Lower leg skin (tissue), 4 donors: ENCODE data around the gene PGM5. TPM values are rescaled to one million over a fixed set of nuclear protein-coding genes. Genes with fewer than 3 reads are reported as not detected.

Experiments used
- DNase-seq, 2 donors: peaks; one replicate each; pipeline ENCODE4 v3.0.0-alpha.2; 2019; ENCODE audit warnings: low spot score in 2 of 2
- H3K4me3 ChIP-seq: fragments of 200-600 bp; sonication (generic); 2 replicates; pipeline ENCODE4 v1.5.1; 2017; ENCODE audit warnings: mild to moderate bottlenecking, low read depth; ENCODE audit not compliant: poor library complexity, severe bottlenecking
- POLR2A ChIP-seq, 2 donors: fragments of 450-650 bp; IDR thresholded peaks; one replicate each; pipeline ENCODE4 v1.6.1; 2016 to 2017; ENCODE audit warnings: antibody characterized with exemption in 2 of 2, mild to moderate bottlenecking in 1 of 2, moderate library complexity in 1 of 2
- WGBS, 2 donors: methylation state at CpG; one replicate each; pipeline ENCODE4 v1.1.5; 2018; 5-methylcytosine and 5-hydroxymethylcytosine counted together
- intact Hi-C: fragments of 100-400 bp; cut with DNase I; formaldehyde crosslinking; loops from one replicate; pipeline ENCODE4 v1.15.0; 2023; ENCODE audit warnings: low total_unique reads
- total RNA-seq, 4 donors: library from RNA; depleted of rRNA; stranded (reverse); fragments of >200 nt; gene quantifications; one replicate each; pipeline ENCODE4 v1.1.0, GENCODE V29; 2016
- TF ChIP-seq, protein P1 (sequence below), 3 donors: fragments of 450-650 bp; IDR thresholded peaks; one replicate each; pipeline ENCODE4 v1.5.1; 2016; ENCODE audit warnings: antibody characterized with exemption in 3 of 3, mild to moderate bottlenecking in 3 of 3, moderate library complexity in 2 of 3

The PGM5 gene
- total RNA-seq, 4 donors from 2014 or later, result 7.3 to 16.8 (median 8.7) TPM

DNA sequence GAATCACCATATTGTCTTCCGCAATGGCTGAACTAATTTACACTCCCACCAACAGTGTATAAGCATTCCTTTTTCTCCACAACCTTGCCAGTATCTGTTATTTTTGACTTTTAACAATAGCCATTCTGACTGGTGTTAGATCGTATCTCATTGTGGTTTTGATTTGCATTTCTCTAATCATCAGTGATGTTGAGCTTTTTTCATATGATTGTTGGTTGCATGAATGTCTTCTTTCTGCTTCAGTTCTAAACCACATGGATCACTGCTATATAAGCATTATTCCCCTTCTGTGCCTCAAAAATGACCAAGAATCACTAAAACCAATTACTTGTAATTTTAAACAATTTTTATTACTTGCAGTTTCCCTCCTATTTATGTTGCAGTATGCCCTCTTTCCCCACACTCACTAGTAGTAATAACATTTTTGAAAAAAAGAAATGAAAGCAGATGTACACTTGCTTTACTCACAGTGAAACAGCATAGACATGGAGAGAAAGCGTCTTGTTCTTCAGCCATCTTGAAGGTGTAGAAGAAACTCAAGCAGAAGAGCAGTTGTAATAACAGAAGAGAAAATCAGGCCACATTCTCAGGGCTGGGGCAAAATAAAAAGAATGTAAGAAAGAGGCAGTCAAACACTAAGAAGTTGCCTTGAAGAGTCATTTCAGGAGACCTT is 188.8 kb downstream of the PGM5 start:
- no peak for TF ChIP-seq POLR2A (IDR thresholded peaks at IDR 0.05)
- TF ChIP-seq, protein P1, sequence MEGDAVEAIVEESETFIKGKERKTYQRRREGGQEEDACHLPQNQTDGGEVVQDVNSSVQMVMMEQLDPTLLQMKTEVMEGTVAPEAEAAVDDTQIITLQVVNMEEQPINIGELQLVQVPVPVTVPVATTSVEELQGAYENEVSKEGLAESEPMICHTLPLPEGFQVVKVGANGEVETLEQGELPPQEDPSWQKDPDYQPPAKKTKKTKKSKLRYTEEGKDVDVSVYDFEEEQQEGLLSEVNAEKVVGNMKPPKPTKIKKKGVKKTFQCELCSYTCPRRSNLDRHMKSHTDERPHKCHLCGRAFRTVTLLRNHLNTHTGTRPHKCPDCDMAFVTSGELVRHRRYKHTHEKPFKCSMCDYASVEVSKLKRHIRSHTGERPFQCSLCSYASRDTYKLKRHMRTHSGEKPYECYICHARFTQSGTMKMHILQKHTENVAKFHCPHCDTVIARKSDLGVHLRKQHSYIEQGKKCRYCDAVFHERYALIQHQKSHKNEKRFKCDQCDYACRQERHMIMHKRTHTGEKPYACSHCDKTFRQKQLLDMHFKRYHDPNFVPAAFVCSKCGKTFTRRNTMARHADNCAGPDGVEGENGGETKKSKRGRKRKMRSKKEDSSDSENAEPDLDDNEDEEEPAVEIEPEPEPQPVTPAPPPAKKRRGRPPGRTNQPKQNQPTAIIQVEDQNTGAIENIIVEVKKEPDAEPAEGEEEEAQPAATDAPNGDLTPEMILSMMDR (IDR thresholded peaks at IDR 0.05), result no peak
- H3K4me3 ChIP-seq, result no peak overlapping the region
- intact Hi-C loops, result no loop called here
- no peak for DNase-seq
- WGBS, 2 donors, result 83 to 92% methylated on average over 3 of the region's 3 CpGs

GRCh38 chr9:68546596-68547390 is 190.4 kb downstream of the PGM5 start:
- WGBS, 2 donors, result 70 to 75% methylated on average over 6 of the region's 6 CpGs
- no peak for DNase-seq
- intact Hi-C loops, result no loop called here
- H3K4me3 ChIP-seq, result no peak overlapping the region
- no peak for TF ChIP-seq POLR2A (IDR thresholded peaks at IDR 0.05)
- TF ChIP-seq, protein P1 (IDR thresholded peaks at IDR 0.05), result no peak

DNA sequence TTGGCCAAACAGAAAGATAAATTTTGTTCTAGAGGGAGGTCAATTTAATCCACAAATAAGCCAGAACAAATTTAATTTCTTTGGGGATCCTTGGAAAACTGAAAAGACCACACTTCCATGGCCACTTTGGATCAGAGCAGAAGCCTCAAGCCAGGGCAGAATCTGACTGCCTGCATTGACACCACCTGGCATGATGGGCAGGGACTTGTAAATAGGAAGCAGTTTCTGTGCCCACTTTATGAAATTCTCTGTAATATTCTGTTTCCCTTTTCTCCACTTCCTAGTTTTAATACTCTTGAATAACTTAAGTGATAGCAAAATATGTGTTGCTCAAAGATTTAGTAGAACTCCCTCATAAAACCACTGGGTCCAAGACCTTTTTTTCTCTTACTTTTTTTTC is 191.0 kb downstream of the PGM5 start:
- no peak overlapping the region for H3K4me3 ChIP-seq
- intact Hi-C loops, result no loop called here
- no peak for TF ChIP-seq POLR2A (IDR thresholded peaks at IDR 0.05)
- TF ChIP-seq, protein P1 (IDR thresholded peaks at IDR 0.05), result no peak
- no peak for DNase-seq

DNA sequence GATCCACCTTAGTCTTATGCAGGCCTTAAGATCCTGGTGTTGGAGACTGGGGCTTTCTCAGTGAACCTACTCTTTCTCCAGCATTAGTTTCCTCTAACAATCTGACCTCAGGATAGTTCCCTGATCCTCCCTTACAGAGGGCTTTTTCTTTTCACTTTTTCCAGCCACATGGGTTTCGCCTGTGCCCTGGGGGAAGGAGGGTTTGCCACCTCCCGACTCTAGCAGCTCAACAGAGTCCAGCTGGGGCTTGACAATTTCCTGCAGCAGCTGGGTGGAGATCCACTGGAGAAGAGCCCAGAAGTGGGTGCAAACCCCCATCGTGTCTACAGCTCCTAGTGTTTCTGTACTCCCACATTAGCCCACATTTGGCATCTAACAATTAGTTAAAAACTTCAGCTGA is 191.8 kb downstream of the PGM5 start:
- DNase-seq, result no peak
- WGBS, 2 donors, result 21 to 26% methylated on average over 3 of the region's 3 CpGs
- TF ChIP-seq, protein P1 (IDR thresholded peaks at IDR 0.05), result no peak
- no peak for TF ChIP-seq POLR2A (IDR thresholded peaks at IDR 0.05)
- H3K4me3 ChIP-seq, result no peak overlapping the region
- intact Hi-C loops, result no loop called here

- 40 to 52% methylated on average over 4 of the region's 4 CpGs for WGBS, 2 donors
- H3K4me3 ChIP-seq, result no peak overlapping the region
- TF ChIP-seq POLR2A (IDR thresholded peaks at IDR 0.05), result no peak
- TF ChIP-seq, protein P1 (IDR thresholded peaks at IDR 0.05), result no peak
- intact Hi-C loops, result no loop called here
- DNase-seq, result no peak
Measured at GRCh38 chr9:68551191-68551590, 194.8 kb downstream of the PGM5 start.
